GM19351 (cell line): ENCODE results near the gene C1QTNF6.

Experiments used
- ATAC-seq: cut with Tn5 transposase; IDR thresholded peaks from one replicate; pipeline ENCODE4 v1.9.1; 2021; ENCODE audit warnings: mild to moderate bottlenecking, moderate library complexity; ENCODE audit not compliant: unreplicated experiment

C1QTNF6 gene

GRCh38 chr22:37193629-37194191, 5.7 kb upstream of the C1QTNF6 start:
- no peak for ATAC-seq

GRCh38 chr22:37192741-37193140, 4.7 kb upstream of the C1QTNF6 start:
- ATAC-seq: no peak

- no peak for ATAC-seq
Measured at GRCh38 chr22:37192204-37192603, 4.2 kb upstream of the C1QTNF6 start.

GRCh38 chr22:37190262-37190780, 2.3 kb upstream of the C1QTNF6 start:
- no peak for ATAC-seq

- no peak for ATAC-seq
Measured at GRCh38 chr22:37188901-37189466, 937 bp upstream of the C1QTNF6 start.

- no peak for ATAC-seq
Measured at GRCh38 chr22:37187552-37187890, 526 bp downstream of the C1QTNF6 start.

- no peak for ATAC-seq
Measured at GRCh38 chr22:37186997-37187522, 987 bp downstream of the C1QTNF6 start.

- no peak for ATAC-seq
Measured at GRCh38 chr22:37186228-37186996, 1.6 kb downstream of the C1QTNF6 start.

- ATAC-seq: no peak
Measured at GRCh38 chr22:37185646-37186227, 2.3 kb downstream of the C1QTNF6 start.

- no peak for ATAC-seq
Measured at GRCh38 chr22:37184816-37185541, 3.1 kb downstream of the C1QTNF6 start.

- ATAC-seq: no peak
Measured at GRCh38 chr22:37184380-37184755, 3.7 kb downstream of the C1QTNF6 start.

- no peak for ATAC-seq
Measured at GRCh38 chr22:37183432-37184379, 4.3 kb downstream of the C1QTNF6 start.

- ATAC-seq: no peak
Measured at GRCh38 chr22:37182949-37183245, 5.2 kb downstream of the C1QTNF6 start.

- no peak for ATAC-seq
Measured at GRCh38 chr22:37182101-37182948, 5.7 kb downstream of the C1QTNF6 start.

- ATAC-seq: no peak
Measured at GRCh38 chr22:37181681-37182080, 6.4 kb downstream of the C1QTNF6 start.

- ATAC-seq: no peak
Measured at GRCh38 chr22:37180531-37181231, 7.4 kb downstream of the C1QTNF6 start.

- ATAC-seq: no peak
Measured at GRCh38 chr22:37179622-37180420, 8.2 kb downstream of the C1QTNF6 start.

GRCh38 chr22:37179126-37179470, 8.9 kb downstream of the C1QTNF6 start:
- no peak for ATAC-seq
